HG03139 (cell line): ENCODE results near the gene GRK6.

Experiments used
- ATAC-seq: cut with Tn5 transposase; IDR thresholded peaks from one replicate; pipeline ENCODE4 v1.9.1; 2021; ENCODE audit not compliant: unreplicated experiment

Gene GRK6

DNA sequence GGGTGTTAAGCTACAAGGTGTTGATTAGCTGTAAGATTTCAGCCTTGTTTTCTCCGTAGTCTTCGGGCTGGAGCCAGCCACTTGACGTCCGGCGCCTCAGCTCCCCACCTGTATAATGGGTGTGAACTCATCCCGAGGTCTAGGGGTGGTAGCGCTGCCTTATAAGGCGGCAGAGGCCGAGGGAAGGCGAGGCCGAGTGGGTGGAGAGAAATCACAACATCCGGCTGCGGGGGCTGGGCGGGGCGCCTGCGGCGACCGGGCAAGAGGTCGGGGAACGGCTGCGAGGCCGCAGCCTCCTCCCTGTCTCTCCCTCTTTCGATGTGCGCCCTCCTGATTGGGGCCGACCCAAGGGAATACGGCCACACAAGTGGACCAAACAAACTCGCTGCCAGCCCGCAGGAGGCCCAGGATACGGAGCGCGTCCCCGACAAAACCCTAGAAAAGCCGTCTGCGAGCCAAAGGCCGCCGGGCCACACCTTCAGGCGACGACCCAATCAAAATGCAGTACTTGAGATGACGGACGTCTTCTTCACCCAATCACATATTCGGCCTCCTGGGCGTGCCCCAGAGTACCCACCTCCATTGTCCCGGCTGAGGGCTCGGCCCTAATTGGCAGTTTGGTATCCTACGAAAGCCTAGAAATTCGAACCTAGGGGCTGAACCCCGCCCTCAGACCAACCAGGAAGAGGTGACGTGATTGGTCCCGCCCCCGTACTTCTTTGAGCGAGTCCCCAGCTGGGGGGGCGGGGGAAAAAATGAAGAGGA lies 493 bp upstream of the GRK6 start:
- peak; percentile 58 for ATAC-seq

GRCh38 chr5:177427211-177427822 lies 841 bp downstream of the GRK6 start:
- no peak for ATAC-seq

DNA sequence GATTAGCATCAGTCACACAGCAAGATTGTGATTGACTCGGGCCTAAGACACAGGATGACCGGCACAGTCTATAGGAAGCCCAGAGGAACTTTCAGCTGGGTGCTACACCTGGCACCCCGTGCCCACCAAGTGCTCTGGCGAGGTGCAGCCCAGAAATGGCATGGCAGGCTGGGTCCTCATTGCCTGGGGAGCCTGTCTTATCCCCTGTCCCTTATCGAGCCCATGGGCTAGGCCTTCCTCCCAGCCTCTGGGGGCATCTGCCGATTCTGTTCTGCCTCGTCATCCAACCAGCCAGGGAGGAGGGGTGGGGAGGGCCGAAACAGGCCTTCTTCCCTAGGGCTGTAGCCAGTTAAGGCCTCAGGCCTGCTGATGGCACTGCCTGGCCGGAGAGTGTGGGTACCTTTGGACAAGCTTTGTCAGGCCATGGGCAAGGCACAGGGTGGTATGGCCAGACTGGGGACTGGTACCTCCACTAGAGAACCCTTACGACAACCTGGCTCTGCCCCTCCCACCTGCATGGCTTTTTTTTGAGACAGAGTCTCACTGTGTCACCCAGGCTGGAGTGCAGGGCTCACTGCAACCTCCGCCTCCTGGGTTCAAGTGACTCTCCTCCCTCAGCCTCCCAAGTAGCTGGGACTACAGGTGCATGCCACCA lies 1.6 kb downstream of the GRK6 start:
- ATAC-seq: no peak

GRCh38 chr5:177428574-177429217 lies 2.2 kb downstream of the GRK6 start:
- no peak for ATAC-seq

GRCh38 chr5:177429248-177430040 lies 3.0 kb downstream of the GRK6 start:
- ATAC-seq: no peak

GRCh38 chr5:177430140-177430951 lies 3.9 kb downstream of the GRK6 start:
- no peak for ATAC-seq

DNA sequence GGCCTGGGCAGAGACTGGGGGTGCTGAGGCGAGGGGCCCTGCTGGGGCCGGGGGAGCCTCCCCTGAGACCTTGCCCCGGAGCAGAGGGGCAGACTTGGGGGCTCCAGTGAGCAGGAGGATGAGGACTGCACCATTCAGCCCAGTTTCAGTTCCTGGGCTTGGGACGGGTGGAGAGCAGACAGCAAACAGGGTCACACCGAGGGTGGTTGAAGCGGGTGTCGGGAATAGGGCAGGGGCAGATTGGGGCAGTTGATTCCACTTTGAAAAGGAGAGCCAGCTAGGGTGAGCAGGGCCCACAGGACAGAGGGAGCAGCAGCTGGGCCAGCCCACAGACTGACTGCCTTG lies 4.5 kb downstream of the GRK6 start:
- no peak for ATAC-seq

- ATAC-seq: peak; percentile 38
Observed at GRCh38 chr5:177431317-177432142, 5.1 kb downstream of the GRK6 start.

GRCh38 chr5:177432143-177432838 lies 5.8 kb downstream of the GRK6 start:
- no peak for ATAC-seq

- no peak for ATAC-seq
Observed at GRCh38 chr5:177432839-177433657, 6.6 kb downstream of the GRK6 start.

DNA sequence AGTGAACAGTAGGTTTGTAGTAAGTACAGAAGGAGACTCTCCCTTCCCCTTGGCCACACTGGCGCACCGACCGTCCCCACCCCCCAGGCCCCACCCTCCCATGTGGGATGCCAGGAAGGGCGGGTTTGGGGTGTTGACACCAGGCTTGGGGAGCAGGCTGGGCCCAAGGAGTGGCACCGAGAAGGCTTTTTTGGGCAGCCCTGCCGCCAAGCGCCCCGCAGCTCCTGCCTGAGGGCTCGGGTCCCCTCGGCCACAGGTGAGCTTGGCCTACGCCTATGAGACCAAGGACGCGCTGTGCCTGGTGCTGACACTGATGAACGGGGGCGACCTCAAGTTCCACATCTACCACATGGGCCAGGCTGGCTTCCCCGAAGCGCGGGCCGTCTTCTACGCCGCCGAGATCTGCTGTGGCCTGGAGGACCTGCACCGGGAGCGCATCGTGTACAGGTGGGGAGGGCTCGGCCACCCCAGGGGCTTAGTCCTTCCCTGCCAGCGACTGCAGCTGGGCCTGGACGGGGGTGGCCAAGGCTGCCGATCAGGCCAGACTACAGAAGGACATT lies 7.3 kb downstream of the GRK6 start:
- no peak for ATAC-seq

DNA sequence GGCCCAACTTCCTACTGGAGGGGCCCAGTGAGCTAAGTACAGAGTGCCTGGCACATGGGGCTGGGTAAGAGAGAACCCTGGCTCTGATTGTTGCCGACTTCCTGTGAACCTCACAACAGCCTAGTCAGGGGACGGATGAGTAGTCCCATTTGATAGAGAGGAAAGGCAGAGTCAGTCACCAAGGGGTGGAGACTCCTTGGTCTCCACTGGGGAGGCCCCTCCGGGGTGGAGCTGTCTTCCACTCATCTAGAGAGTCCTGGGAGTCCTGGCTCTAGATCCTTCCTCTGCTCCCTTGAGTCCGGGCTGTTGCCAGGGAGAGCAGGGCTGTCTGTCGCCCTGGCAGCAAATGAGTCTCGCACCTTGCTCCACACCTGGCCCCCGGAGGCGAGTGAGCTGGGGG lies 8.0 kb downstream of the GRK6 start:
- no peak for ATAC-seq

DNA sequence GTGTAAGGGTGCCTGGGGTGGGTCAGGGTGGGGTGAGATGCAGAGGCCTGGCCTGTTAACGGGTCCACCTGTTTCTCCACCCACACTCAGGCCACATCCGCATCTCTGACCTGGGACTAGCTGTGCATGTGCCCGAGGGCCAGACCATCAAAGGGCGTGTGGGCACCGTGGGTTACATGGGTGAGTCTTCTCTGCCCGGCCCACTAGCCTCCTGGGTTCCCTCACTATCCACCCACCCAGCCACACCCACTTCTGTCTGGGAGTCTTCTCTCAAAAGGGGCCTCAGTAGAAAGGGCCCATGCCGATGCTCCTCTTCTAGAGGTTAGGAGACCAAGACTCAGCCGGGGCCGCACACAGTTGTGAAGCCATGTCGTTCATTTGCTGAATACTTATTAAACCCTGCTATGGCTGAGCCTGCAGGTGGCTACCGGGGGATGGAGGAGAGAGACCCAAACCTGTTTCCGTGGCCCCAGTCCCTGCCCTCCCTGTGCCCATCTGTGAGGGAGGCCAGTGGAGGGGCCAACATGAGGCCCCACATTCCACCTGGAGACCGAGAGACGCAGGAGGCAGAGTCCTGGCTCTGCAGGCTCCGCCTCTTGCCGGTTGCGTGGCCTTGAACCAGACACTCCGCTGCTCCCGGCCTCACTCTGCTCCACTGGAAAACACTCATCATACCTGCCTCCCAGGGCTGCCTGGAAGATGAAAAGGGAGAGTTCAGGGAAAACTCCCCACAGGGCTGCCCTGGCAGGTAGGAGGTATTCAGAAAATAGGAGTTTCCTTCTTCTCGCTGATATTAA lies 8.7 kb downstream of the GRK6 start:
- no peak for ATAC-seq

DNA sequence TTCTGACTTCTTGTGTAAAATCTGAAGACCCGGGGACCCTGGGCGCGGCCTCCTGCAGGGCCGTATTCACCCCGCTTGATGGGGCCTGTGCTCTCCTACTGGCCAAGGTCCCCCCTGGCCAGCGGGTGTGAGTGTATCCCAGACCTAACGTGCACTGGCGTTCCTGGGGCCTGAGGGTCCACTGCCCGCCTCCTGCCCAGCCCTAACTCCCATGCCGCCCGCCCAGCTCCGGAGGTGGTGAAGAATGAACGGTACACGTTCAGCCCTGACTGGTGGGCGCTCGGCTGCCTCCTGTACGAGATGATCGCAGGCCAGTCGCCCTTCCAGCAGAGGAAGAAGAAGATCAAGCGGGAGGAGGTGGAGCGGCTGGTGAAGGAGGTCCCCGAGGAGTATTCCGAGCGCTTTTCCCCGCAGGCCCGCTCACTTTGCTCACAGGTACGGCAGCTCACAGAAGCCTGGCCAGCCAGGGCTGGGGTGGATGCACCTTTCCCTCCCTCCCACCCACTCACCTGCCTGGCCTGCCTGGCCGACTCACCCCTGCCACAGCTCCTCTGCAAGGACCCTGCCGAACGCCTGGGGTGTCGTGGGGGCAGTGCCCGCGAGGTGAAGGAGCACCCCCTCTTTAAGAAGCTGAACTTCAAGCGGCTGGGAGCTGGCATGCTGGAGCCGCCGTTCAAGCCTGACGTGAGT lies 9.5 kb downstream of the GRK6 start:
- no peak for ATAC-seq

- no peak for ATAC-seq
Observed at GRCh38 chr5:177437623-177438022, 11.1 kb downstream of the GRK6 start.

- ATAC-seq: no peak
Observed at GRCh38 chr5:177438468-177438867, 12.0 kb downstream of the GRK6 start.
